ENCODE results near the gene ALPI. TPM values are rescaled to one million over a fixed set of nuclear protein-coding genes. Genes with fewer than 3 reads are reported as not detected.

The ALPI gene
- total and polyA plus RNA-seq, 2 donors (not counting 3 experiments of a cell fraction or from before 2014, with no cell fraction given) = not detected

DNA sequence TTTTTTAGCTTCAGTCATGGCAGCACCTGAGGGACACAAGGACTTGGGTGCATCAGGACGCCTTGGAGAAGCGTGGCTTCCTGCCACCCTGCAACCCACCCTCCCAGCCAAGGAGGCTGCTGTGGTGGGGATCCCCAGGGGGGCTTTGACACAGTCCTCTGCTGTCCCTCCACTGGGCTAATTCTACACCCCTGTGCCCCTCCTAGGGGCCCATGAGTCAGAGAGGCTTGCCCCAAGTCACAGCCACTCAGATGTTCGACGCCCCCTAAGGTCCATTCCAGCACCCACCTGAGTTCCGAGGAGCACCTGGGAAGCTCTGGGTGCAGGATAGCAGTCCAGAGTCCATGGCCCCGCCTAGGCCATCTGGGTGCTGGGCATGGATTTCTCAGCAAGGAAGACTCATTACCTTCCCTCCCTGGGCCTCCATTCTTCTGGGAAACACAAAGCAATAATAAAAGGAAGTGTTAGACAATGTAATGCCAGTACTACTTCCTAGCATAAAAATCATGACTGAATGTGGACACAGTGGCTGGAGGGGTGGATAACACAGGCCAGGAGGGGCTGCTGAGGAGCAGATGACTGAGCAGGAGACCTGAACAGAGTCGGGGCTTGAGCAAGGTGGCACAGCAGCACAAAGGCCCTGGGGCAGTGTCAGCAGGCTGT is 45.6 kb upstream of the ALPI start:
- intact Hi-C loops (cut with micrococcal nuclease) = no loop called here
- DNase-seq (ENCODE audit: low read depth, low spot score) = peak; percentile 17
- dilution Hi-C loops (cut with MboI; ENCODE audit: extremely low pct_ligation_motif_present, low sequenced_read_pairs) = no loop called here
- H3K9me1 ChIP-seq (replicated peaks; ENCODE audit: control insufficient read depth, extremely low read depth, insufficient read depth, low read length) = no peaks in the 10 kb centered on the region
- no peaks in the 10 kb centered on the region for H3K79me2 ChIP-seq (ENCODE audit: control insufficient read depth, insufficient read depth, low read length)
- H3K4me2 ChIP-seq (ENCODE audit: insufficient read depth, low read length) = no peak overlapping the region
- no peak for FAIRE-seq
- H3K9me3 ChIP-seq (replicated peaks; ENCODE audit: control insufficient read depth, insufficient read depth, low read length) = no peaks in the 10 kb centered on the region
- H3K9ac ChIP-seq (replicated peaks; ENCODE audit: extremely low read depth, insufficient read depth, low read length) = no peak overlapping the region
- TF ChIP-seq POLR2A (IDR thresholded peaks at IDR 0.05; ENCODE audit: low read depth, low read length) (no peak), FOS (IDR thresholded peaks at IDR 0.05; ENCODE audit: borderline replicate concordance, insufficient read depth, low read length) (no peak), GATA2 (IDR thresholded peaks at IDR 0.05; ENCODE audit: insufficient read depth, insufficient read length, low read depth, low read length) (no peak), CTCF (IDR thresholded peaks at IDR 0.05; ENCODE audit: extremely low read depth in 1 of 2, insufficient read depth in 1 of 2, low read depth in 1 of 2, low read length in 2 of 2) (no peak), POLR2AphosphoS5 (IDR thresholded peaks at IDR 0.05; ENCODE audit: insufficient read depth, low read depth, low read length) (no peak), JUN (IDR thresholded peaks at IDR 0.05; ENCODE audit: borderline replicate concordance, insufficient read depth, insufficient read length, low read depth) (no peak), EZH2 (IDR thresholded peaks at IDR 0.05; ENCODE audit: borderline replicate concordance, low read depth, low read length, severe bottlenecking) (no peak), MYC (IDR thresholded peaks at IDR 0.05; ENCODE audit: low read depth, low read length) (no peak)
- TF ChIP-seq, protein P1, sequence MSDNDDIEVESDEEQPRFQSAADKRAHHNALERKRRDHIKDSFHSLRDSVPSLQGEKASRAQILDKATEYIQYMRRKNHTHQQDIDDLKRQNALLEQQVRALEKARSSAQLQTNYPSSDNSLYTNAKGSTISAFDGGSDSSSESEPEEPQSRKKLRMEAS (IDR thresholded peaks at IDR 0.05; ENCODE audit: insufficient read depth, insufficient read length) = no peak
- H3K27ac ChIP-seq (ENCODE audit: insufficient read depth, low read depth, low read length) = no peak overlapping the region
- H2AFZ ChIP-seq (ENCODE audit: low read depth, low read length) = no peak overlapping the region
- H3K27me3 ChIP-seq (ENCODE audit: control insufficient read depth in 2 of 2, insufficient read depth in 2 of 2, low read length in 2 of 2) = peaks cover 10 to 22% of the 10 kb centered on the region in 2 experiments
- ChIA-PET POLR2A (no interaction called here), CTCF (no interaction called here)
- no peak overlapping the region for H3K4me3 ChIP-seq (replicated peaks in 1 of 3; ENCODE audit: insufficient read depth in 1 of 3, low read depth in 1 of 3, low read length in 3 of 3)
- H3K36me3 ChIP-seq (ENCODE audit: control insufficient read depth in 2 of 2, extremely low read depth in 1 of 2, insufficient read depth in 2 of 2, low read length in 2 of 2) = no peaks in the 10 kb centered on the region
- H4K20me1 ChIP-seq (replicated peaks; ENCODE audit: control insufficient read depth, extremely low read depth, insufficient read depth, low read length) = no peaks in the 10 kb centered on the region
- no peaks in the 10 kb centered on the region for H3K4me1 ChIP-seq (ENCODE audit: control insufficient read depth, extremely low read depth, insufficient read depth, low read length)
- BruUV-seq (replicated peaks) = no TSS peak

Data from endothelial cell of umbilical vein (primary cell).